Activated CD4-positive, CD25-positive, alpha-beta regulatory T cell treated with anti-CD3 and anti-CD28 coated beads, Interleukin-2, amount 50 U/mL, for 24 hours (primary cell): ENCODE results near the gene OPCML.

Experiments used
- ATAC-seq, 2 donors: fragments of 150-1000 bp; cut with Tn5 transposase; one replicate each; pipeline ENCODE4 v1.10.0; 2021; ENCODE audit warnings: mild to moderate bottlenecking in 1 of 2, moderate library complexity in 1 of 2

Gene OPCML

GRCh38 chr11:133064961-133065360, 467.3 kb downstream of the OPCML start:
- ATAC-seq = no peak

GRCh38 chr11:133064152-133064877, 468.0 kb downstream of the OPCML start:
- no peak for ATAC-seq

- ATAC-seq = no peak
Observed at GRCh38 chr11:133058501-133058900, 473.8 kb downstream of the OPCML start.

GRCh38 chr11:133053124-133053776, 479.1 kb downstream of the OPCML start:
- no peak for ATAC-seq

GRCh38 chr11:133052537-133052936, 479.8 kb downstream of the OPCML start:
- ATAC-seq = no peak

GRCh38 chr11:133049244-133050019, 482.9 kb downstream of the OPCML start:
- ATAC-seq = no peak

GRCh38 chr11:133048270-133048669, 484.0 kb downstream of the OPCML start:
- ATAC-seq = no peak

- ATAC-seq = no peak
Observed at GRCh38 chr11:133047771-133048115, 484.6 kb downstream of the OPCML start.

GRCh38 chr11:133047036-133047770, 485.1 kb downstream of the OPCML start:
- no peak for ATAC-seq

GRCh38 chr11:133046252-133046651, 486.0 kb downstream of the OPCML start:
- no peak for ATAC-seq

GRCh38 chr11:133041928-133042882, 490.1 kb downstream of the OPCML start:
- no peak for ATAC-seq

GRCh38 chr11:133041181-133041580, 491.1 kb downstream of the OPCML start:
- ATAC-seq = no peak

GRCh38 chr11:133040289-133040900, 491.9 kb downstream of the OPCML start:
- no peak for ATAC-seq

GRCh38 chr11:133038850-133039249, 493.5 kb downstream of the OPCML start:
- ATAC-seq = no peak

GRCh38 chr11:133034929-133035328, 497.4 kb downstream of the OPCML start:
- no peak for ATAC-seq

GRCh38 chr11:133029107-133029506, 503.2 kb downstream of the OPCML start:
- ATAC-seq = no peak

- ATAC-seq = no peak
Observed at GRCh38 chr11:133026952-133027351, 505.3 kb downstream of the OPCML start.

GRCh38 chr11:133024301-133024700, 508.0 kb downstream of the OPCML start:
- ATAC-seq = no peak

- ATAC-seq = no peak
Observed at GRCh38 chr11:133023232-133023631, 509.1 kb downstream of the OPCML start.

- no peak for ATAC-seq
Observed at GRCh38 chr11:133021553-133021952, 510.7 kb downstream of the OPCML start.

GRCh38 chr11:133020372-133020714, 512.0 kb downstream of the OPCML start:
- no peak for ATAC-seq
